ENCODE results near the gene MUC12. TPM values are rescaled to one million over a fixed set of nuclear protein-coding genes. Genes with fewer than 3 reads are reported as not detected.

The MUC12 gene
- total and polyA plus RNA-seq, 2 of the 4 experiments (the other 2 are of a cell fraction) = 4.0 TPM; not detected in 1

DNA sequence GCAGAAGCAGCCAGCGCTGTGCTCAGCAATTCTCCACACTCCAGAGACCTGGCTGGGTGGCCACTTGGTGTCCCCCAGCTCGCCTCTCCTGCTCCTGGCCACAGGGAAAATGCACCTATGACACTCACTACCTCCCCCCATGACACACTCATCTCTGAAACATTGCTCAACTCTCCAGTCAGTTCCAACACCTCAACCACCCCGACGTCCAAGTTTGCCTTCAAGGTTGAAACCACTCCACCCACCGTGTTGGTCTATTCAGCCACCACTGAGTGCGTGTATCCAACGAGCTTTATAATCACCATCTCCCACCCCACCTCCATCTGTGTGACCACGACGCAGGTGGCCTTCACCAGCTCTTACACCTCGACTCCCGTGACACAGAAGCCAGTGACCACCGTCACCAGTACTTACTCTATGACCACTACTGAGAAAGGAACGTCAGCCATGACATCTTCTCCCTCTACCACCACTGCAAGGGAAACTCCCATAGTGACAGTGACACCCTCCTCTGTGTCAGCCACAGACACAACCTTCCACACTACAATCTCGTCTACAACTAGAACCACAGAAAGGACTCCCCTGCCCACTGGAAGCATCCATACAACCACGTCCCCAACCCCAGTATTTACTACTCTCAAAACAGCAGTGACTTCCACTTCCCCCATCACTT lies 17.3 kb upstream of the MUC12 start:
- no TSS peak for BruUV-seq (replicated peaks)
- no peak for DNase-seq
- no peak for ATAC-seq (ENCODE audit: low read depth)

More for the DNA sequence above, 17.3 kb upstream of the MUC12 start:
- no peak overlapping the region for H3K9ac ChIP-seq (ENCODE audit: low read depth, low read length)
- no peak overlapping the region for H3K4me2 ChIP-seq (ENCODE audit: low read depth, low read length)
- H3K79me1 ChIP-seq (ENCODE audit: low read depth in 1 of 2, low read length in 2 of 2) = no peaks in the 10 kb centered on the region
- H3K18ac ChIP-seq (ENCODE audit: low read depth, low read length) = no peak overlapping the region
- no peak overlapping the region for H4K91ac ChIP-seq (ENCODE audit: insufficient read depth, low read depth, low read length)
- ChIA-PET CTCF (no interaction called here), POLR2A (ENCODE audit: unreplicated experiment) (no interaction called here)
- 60% methylated on average over 11 of the region's 15 CpGs; no CpG with 5 or more reads in 1 of the 2 experiments for WGBS, 2 experiments (ENCODE audit: extremely low coverage in 2 of 2, insufficient read length in 1 of 2)
- in situ Hi-C loops (cut with MboI; ENCODE audit: low sequenced_read_pairs) (loop anchor here (25.0 kb wide), 1 partner anchor 510 kb away; no protein-coding TSS in a partner anchor), dilution Hi-C loops (cut with HindIII; ENCODE audit: low sequenced_read_pairs, unreplicated experiment) (no loop called here), intact Hi-C loops (cut with micrococcal nuclease) (no loop called here)
- H3K4me3 ChIP-seq (ENCODE audit: insufficient read depth, low read depth, low read length) = no peak overlapping the region
- no peak overlapping the region for H3K56ac ChIP-seq (ENCODE audit: extremely low read depth, insufficient read depth, low read length)
- H2BK5ac ChIP-seq (ENCODE audit: low read depth, low read length, poor library complexity, severe bottlenecking) = no peak overlapping the region
- H3K4me1 ChIP-seq (ENCODE audit: control insufficient read depth, insufficient read depth, low read length) = no peaks in the 10 kb centered on the region
- no peak for TF ChIP-seq RAD21 (IDR thresholded peaks at IDR 0.05; ENCODE audit: low read length)
- TF ChIP-seq MXI1 (IDR thresholded peaks at IDR 0.05; ENCODE audit: borderline replicate concordance, low read depth, low read length) = no peak
- TF ChIP-seq, protein P1, sequence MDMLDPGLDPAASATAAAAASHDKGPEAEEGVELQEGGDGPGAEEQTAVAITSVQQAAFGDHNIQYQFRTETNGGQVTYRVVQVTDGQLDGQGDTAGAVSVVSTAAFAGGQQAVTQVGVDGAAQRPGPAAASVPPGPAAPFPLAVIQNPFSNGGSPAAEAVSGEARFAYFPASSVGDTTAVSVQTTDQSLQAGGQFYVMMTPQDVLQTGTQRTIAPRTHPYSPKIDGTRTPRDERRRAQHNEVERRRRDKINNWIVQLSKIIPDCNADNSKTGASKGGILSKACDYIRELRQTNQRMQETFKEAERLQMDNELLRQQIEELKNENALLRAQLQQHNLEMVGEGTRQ (IDR thresholded peaks at IDR 0.05; ENCODE audit: low read depth, low read length) = no peak
- no peak overlapping the region for H4K8ac ChIP-seq (ENCODE audit: low read depth in 2 of 2, low read length in 2 of 2)
- peaks cover 4% of the 10 kb centered on the region; the same call in 1 of the 2 replicates for H3K9me1 ChIP-seq (ENCODE audit: insufficient read depth, low read length)
- H2BK20ac ChIP-seq (ENCODE audit: low read depth, low read length) = no peak overlapping the region
- no peak overlapping the region for H2AFZ ChIP-seq (replicated peaks; ENCODE audit: low read length, poor library complexity)
- no peak overlapping the region for H3K14ac ChIP-seq (replicated peaks; ENCODE audit: low read depth, low read length)
- peaks cover 3% of the 10 kb centered on the region; the same call in 1 of the 2 replicates for H3K9me3 ChIP-seq (ENCODE audit: control insufficient read depth, insufficient read depth, low read length)
- H4K20me1 ChIP-seq (ENCODE audit: insufficient read depth, low read length) = no peaks in the 10 kb centered on the region
- H3K27ac ChIP-seq (ENCODE audit: insufficient read depth, low read length) = no peak overlapping the region
- H3K23ac ChIP-seq (ENCODE audit: low read depth, low read length) = no peak overlapping the region
- H2BK15ac ChIP-seq (ENCODE audit: low read depth, low read length) = no peak overlapping the region
- H2AK5ac ChIP-seq (ENCODE audit: low read depth, low read length) = no peak overlapping the region
- no peak overlapping the region for H4K5ac ChIP-seq (ENCODE audit: low read depth, low read length)
- no peak overlapping the region for H2AK9ac ChIP-seq (replicated peaks; ENCODE audit: low read depth, low read length, poor library complexity)
- H3K27me3 ChIP-seq (ENCODE audit: control insufficient read depth, insufficient read depth, low read length) = peaks cover 48% of the 10 kb centered on the region
- no peak overlapping the region for H3K4ac ChIP-seq (ENCODE audit: low read depth, low read length)
- no peaks in the 10 kb centered on the region for H3K36me3 ChIP-seq (ENCODE audit: control insufficient read depth, insufficient read depth, low read length)
- no peak overlapping the region for H2BK120ac ChIP-seq (ENCODE audit: low read depth, low read length)

Data from IMR-90 (cell line).